AG04450 (cell line): Measurements from ENCODE around the gene NADK2. TPM values are rescaled to one million over a fixed set of nuclear protein-coding genes. Genes with fewer than 3 reads are reported as not detected.
"Not testable (repeated sequence)": the region's sequence is repeated elsewhere in the genome, so short reads cannot be mapped to it uniquely, and the experiment has no call there.

Experiments used
- CTCF ChIA-PET: fragments of 300-600, 350-600 bp; formaldehyde crosslinking; extraction: SDS; loops from one replicate; lab custom pipeline; 2022; ENCODE audit warnings: antibody characterized with exemption, inconsistent platforms; lab: Charles Lee
- POLR2A ChIA-PET: fragments of 350-600 bp; formaldehyde crosslinking; extraction: SDS; loops from one replicate; lab custom pipeline; 2021; ENCODE audit warnings: antibody characterized with exemption, inconsistent platforms; lab: Yijun Ruan, JAX
- DNase-seq: peaks from one replicate; pipeline ENCODE4 v3.0.0-alpha.2; 2011; ENCODE audit warnings: low read depth, low spot score
- H3K27ac ChIP-seq: one replicate; pipeline ENCODE4 v1.5.1; 2012; ENCODE audit warnings: low read depth, low read length, control low read depth
- H3K27me3 ChIP-seq: one replicate; pipeline ENCODE4 v1.6.0; 2012; ENCODE audit warnings: low read length; ENCODE audit not compliant: control insufficient read depth, insufficient read depth
- H3K4me3 ChIP-seq: 2 replicates; pipeline ENCODE4 v1.5.1; 2011; ENCODE audit warnings: mild to moderate bottlenecking, low read depth, low read length, control low read depth
- H3K9me3 ChIP-seq: 2 replicates; pipeline ENCODE4 v1.5.1; 2012; ENCODE audit warnings: low read length; ENCODE audit not compliant: control insufficient read depth, insufficient read depth
- polyA plus RNA-seq: library from polyadenylated mRNA; depleted of rRNA; stranded (reverse); fragments of >200 nt; gene quantifications from 2 replicates; pipeline ENCODE4 v1.2.3, GENCODE V29; 2011
- TF ChIP-seq, protein P1 (sequence below): IDR thresholded peaks from 2 replicates; pipeline ENCODE4 v1.5.1; 2011; ENCODE audit warnings: low read depth, low read length, control low read depth, inconsistent platforms

Gene NADK2
- polyA plus RNA-seq, 1 experiment, result 18.5 TPM

GRCh38 chr5:36198281-36198680 is 43.4 kb downstream of the NADK2 start:
- H3K4me3 ChIP-seq, result no peak overlapping the region

DNA sequence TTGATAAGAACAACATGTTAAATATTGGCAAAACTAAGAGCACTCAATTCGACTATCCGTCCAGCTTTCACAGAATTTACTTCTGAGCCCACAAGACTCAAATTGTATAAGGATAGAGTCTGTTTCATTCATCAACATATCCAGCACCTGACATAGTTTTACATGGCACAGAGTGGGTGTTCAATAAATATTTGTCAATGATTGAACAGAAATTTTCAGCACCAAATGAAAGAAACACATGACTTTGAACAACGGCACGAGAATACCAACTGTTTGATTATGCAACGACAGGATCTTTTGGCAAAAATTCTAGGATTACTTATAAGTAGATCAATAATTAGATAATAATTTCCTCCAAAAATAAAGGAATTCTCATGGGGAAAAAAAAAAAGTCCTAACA is 48.0 kb downstream of the NADK2 start:
- CTCF ChIA-PET, result interaction anchor here (1.1 to 2.4 kb wide), 3 partner anchors 16 to 112 kb away, joined by 4 to 9 read pairs (median 7); partner anchors contain the start of gene NADK2
- H3K27me3 ChIP-seq, result no peaks in the 10 kb centered on the region
- TF ChIP-seq, protein P1, sequence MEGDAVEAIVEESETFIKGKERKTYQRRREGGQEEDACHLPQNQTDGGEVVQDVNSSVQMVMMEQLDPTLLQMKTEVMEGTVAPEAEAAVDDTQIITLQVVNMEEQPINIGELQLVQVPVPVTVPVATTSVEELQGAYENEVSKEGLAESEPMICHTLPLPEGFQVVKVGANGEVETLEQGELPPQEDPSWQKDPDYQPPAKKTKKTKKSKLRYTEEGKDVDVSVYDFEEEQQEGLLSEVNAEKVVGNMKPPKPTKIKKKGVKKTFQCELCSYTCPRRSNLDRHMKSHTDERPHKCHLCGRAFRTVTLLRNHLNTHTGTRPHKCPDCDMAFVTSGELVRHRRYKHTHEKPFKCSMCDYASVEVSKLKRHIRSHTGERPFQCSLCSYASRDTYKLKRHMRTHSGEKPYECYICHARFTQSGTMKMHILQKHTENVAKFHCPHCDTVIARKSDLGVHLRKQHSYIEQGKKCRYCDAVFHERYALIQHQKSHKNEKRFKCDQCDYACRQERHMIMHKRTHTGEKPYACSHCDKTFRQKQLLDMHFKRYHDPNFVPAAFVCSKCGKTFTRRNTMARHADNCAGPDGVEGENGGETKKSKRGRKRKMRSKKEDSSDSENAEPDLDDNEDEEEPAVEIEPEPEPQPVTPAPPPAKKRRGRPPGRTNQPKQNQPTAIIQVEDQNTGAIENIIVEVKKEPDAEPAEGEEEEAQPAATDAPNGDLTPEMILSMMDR, result no peak
- no peak overlapping the region for H3K4me3 ChIP-seq
- DNase-seq, result no peak
- POLR2A ChIA-PET, result no interaction called here
- no peak overlapping the region for H3K27ac ChIP-seq
- H3K9me3 ChIP-seq, result peaks cover 7% of the 10 kb centered on the region; the same call in 1 of the 2 replicates

More at GRCh38 chr5:36198281-36198680, 43.4 kb downstream of the NADK2 start:
- Histone ChIP-seq H3K9me3 (no peaks in the 10 kb centered on the region), H3K27me3 (no peaks in the 10 kb centered on the region), H3K27ac (no peak overlapping the region)
- DNase-seq, result no peak
- ChIA-PET POLR2A (no interaction called here), CTCF (interaction anchor here (2.6 kb wide), 1 partner anchor 20 kb away, joined by 17 read pairs; no protein-coding TSS in a partner anchor)
- TF ChIP-seq, protein P1, result no peak

DNA sequence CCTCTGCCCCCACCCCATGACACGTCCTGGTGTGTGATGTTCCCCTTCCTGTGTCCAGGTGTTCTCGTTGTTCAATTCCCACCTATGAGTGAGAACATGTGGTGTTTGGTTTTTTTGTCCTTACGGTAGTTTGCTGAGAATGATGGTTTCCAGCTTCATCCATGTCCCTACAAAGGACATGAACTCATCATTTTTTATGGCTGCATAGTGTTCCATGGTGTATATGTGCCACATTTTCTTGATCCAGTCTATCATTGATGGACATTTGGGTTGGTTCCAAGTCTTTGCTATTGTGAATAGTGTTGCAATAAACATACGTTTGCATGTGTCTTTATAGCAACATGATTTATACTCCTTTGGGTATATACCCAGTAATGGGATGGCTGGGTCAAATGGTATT is 57.3 kb downstream of the NADK2 start:
- H3K4me3 ChIP-seq, H3K27me3 ChIP-seq, H3K27ac ChIP-seq, H3K9me3 ChIP-seq, POLR2A ChIA-PET, DNase-seq: not testable (repeated sequence)
- CTCF ChIA-PET, result interaction anchor here (1.1 to 1.3 kb wide), 2 partner anchors 57 to 122 kb away, joined by 3 read pairs; partner anchors contain the start of gene NADK2

DNA sequence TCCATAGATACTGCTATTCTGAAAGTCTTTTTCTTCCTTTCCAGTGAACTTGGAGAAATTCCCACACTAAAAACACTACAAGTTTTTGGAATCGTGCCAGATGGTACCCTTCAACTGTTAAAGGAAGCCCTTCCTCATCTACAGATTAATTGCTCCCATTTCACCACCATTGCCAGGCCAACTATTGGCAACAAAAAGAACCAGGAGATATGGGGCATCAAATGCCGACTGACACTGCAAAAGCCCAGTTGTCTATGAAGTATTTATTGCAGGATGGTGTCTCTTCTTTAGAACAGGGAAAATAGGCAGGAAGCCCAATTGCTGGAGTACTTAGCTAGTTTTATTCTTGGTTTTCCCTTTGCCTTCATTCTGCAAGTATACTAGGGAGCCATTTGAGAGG is 60.0 kb downstream of the NADK2 start:
- no peak for DNase-seq
- no peak overlapping the region for H3K27ac ChIP-seq
- no peaks in the 10 kb centered on the region for H3K9me3 ChIP-seq
- no peaks in the 10 kb centered on the region for H3K27me3 ChIP-seq
- TF ChIP-seq, protein P1, result no peak
- ChIA-PET CTCF (interaction anchor here (1.1 to 2.9 kb wide), 2 partner anchors 103 to 124 kb away, joined by 3 to 14 read pairs; no protein-coding TSS in a partner anchor), POLR2A (no interaction called here)
- H3K4me3 ChIP-seq, result no peak overlapping the region

DNA sequence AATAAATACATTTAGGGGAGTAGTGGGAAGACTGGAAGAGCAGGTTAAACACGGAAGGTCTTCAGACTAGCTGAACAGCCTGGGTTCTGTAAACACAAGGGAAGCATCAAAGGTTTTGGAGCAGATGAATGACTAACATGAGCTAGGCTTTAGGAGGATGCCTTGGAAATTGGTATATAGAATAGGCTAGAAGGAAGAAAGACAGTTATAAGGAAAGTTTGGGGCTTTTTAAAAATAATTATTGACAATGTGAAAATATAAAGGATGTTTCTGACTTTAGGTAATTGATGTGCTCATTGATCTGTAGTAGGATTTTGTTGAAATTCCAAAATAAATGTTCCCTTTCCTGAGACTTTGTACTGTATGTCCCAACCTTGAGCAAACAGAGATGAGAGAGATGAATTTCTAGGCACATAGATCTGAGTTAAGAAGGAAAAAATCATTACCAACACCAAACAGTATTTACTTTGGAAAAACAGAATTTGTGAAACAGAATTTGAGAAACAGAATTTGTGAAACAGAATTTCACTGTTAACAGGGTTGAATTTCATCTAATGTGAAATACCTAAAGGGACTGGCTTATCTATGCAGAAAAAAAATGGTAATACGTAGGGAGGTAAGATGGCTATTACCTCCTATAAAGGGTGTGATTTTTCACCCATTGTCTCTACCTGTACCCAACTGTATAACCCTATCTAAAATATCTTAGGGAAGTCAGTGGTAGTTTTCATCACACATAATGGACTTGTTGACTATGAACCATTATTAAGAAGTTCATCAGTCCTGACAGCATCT is 61.0 kb downstream of the NADK2 start:
- TF ChIP-seq, protein P1, result no peak
- H3K27me3 ChIP-seq, result no peaks in the 10 kb centered on the region
- POLR2A ChIA-PET, result no interaction called here
- H3K27ac ChIP-seq, result no peak overlapping the region
- no peak for DNase-seq
- H3K4me3 ChIP-seq, result no peak overlapping the region
- H3K9me3 ChIP-seq, result no peaks in the 10 kb centered on the region
- CTCF ChIA-PET, result interaction anchor here (2.9 kb wide), 1 partner anchor 125 kb away, joined by 14 read pairs; no protein-coding TSS in a partner anchor
